HG03457 (cell line): ENCODE measurements around the gene LRRFIP1.

Experiments
- ATAC-seq: cut with Tn5 transposase; IDR thresholded peaks from one replicate; pipeline ENCODE4 v1.9.1; 2021; ENCODE audit warnings: moderate number of reproducible peaks; ENCODE audit not compliant: unreplicated experiment

Gene LRRFIP1

GRCh38 chr2:237701033-237701858, 73.9 kb downstream of the LRRFIP1 start:
- ATAC-seq, result no peak

GRCh38 chr2:237701859-237702390, 74.5 kb downstream of the LRRFIP1 start:
- no peak for ATAC-seq

- no peak for ATAC-seq
Measured at GRCh38 chr2:237702441-237703391, 75.3 kb downstream of the LRRFIP1 start.

- no peak for ATAC-seq
Measured at GRCh38 chr2:237704501-237705434, 77.4 kb downstream of the LRRFIP1 start.

GRCh38 chr2:237706257-237706656, 78.9 kb downstream of the LRRFIP1 start:
- ATAC-seq, result no peak

- ATAC-seq, result no peak
Measured at GRCh38 chr2:237708065-237708398, 80.6 kb downstream of the LRRFIP1 start.

GRCh38 chr2:237708491-237708890, 81.1 kb downstream of the LRRFIP1 start:
- ATAC-seq, result no peak

- ATAC-seq, result no peak
Measured at GRCh38 chr2:237708961-237709360, 81.6 kb downstream of the LRRFIP1 start.

- ATAC-seq, result no peak
Measured at GRCh38 chr2:237711458-237712150, 84.2 kb downstream of the LRRFIP1 start.

- ATAC-seq, result no peak
Measured at GRCh38 chr2:237712477-237713377, 85.3 kb downstream of the LRRFIP1 start.

- no peak for ATAC-seq
Measured at GRCh38 chr2:237714690-237715458, 87.5 kb downstream of the LRRFIP1 start.

GRCh38 chr2:237715459-237715947, 88.1 kb downstream of the LRRFIP1 start:
- ATAC-seq, result no peak

GRCh38 chr2:237716011-237716410, 88.6 kb downstream of the LRRFIP1 start:
- ATAC-seq, result no peak

GRCh38 chr2:237717366-237718276, 90.2 kb downstream of the LRRFIP1 start:
- ATAC-seq, result no peak

GRCh38 chr2:237718277-237718634, 90.9 kb downstream of the LRRFIP1 start:
- ATAC-seq, result no peak

- no peak for ATAC-seq
Measured at GRCh38 chr2:237720444-237720843, 93.1 kb downstream of the LRRFIP1 start.

- ATAC-seq, result no peak
Measured at GRCh38 chr2:237720957-237721356, 93.6 kb downstream of the LRRFIP1 start.
